ENCODE results near the gene PHF23.
A peak's percentile ranks its signal among the peaks of the same experiment; 100 is the strongest.

Gene PHF23

GRCh38 chr17:7262935-7263800, 23.9 kb upstream of the PHF23 start:
- Histone ChIP-seq H3K36me3 (ENCODE audit: insufficient read depth, low read length) (peaks cover 17% of the 10 kb centered on the region), H3K27me3 (ENCODE audit: insufficient read depth, low read length) (peaks cover 45% of the 10 kb centered on the region), H3K4me3 (ENCODE audit: low read length) (no peak overlapping the region), H3K4me1 (ENCODE audit: insufficient read depth, low read length) (peaks cover 3% of the 10 kb centered on the region), H3K9me3 (ENCODE audit: low read length) (peaks cover 6% of the 10 kb centered on the region), H2AFZ (ENCODE audit: low read depth, low read length) (no peak overlapping the region)

- Histone ChIP-seq H3K27me3 (ENCODE audit: insufficient read depth, low read length) (peaks cover 45% of the 10 kb centered on the region), H3K4me3 (ENCODE audit: low read length) (no peak within 1 kb of the TSS), H3K9me3 (ENCODE audit: low read length) (peaks cover 6% of the 10 kb centered on the region), H2AFZ (ENCODE audit: low read depth, low read length) (no peak within 1 kb of the TSS), H3K36me3 (ENCODE audit: insufficient read depth, low read length) (peaks cover 21% of the 10 kb centered on the region), H3K4me1 (ENCODE audit: insufficient read depth, low read length) (peaks cover 3% of the 10 kb centered on the region)
These were observed 23.1 kb upstream of the PHF23 start, which contains the start of gene CLDN7 for GRCh38 chr17:7262192-7262934. CLDN7 (minus strand) TSS chr17:7262478; CDS start chr17:7262043, 435 bp downstream.

GRCh38 chr17:7261379-7262191, 22.3 kb upstream of the PHF23 start:
- Histone ChIP-seq H3K36me3 (ENCODE audit: insufficient read depth, low read length) (peaks cover 25% of the 10 kb centered on the region), H3K9me3 (ENCODE audit: low read length) (peaks cover 6% of the 10 kb centered on the region), H3K4me1 (ENCODE audit: insufficient read depth, low read length) (peaks cover 3% of the 10 kb centered on the region), H2AFZ (ENCODE audit: low read depth, low read length) (no peak overlapping the region), H3K4me3 (ENCODE audit: low read length) (no peak overlapping the region), H3K27me3 (ENCODE audit: insufficient read depth, low read length) (peaks cover 45% of the 10 kb centered on the region)

- Histone ChIP-seq H3K4me3 (ENCODE audit: low read length) (no peak overlapping the region), H2AFZ (ENCODE audit: low read depth, low read length) (no peak overlapping the region), H3K36me3 (ENCODE audit: insufficient read depth, low read length) (peaks cover 33% of the 10 kb centered on the region), H3K4me1 (ENCODE audit: insufficient read depth, low read length) (peaks cover 3% of the 10 kb centered on the region), H3K9me3 (ENCODE audit: low read length) (peaks cover 6% of the 10 kb centered on the region), H3K27me3 (ENCODE audit: insufficient read depth, low read length) (peaks cover 43% of the 10 kb centered on the region)
These were observed 21.6 kb upstream of the PHF23 start for GRCh38 chr17:7260651-7261378.

GRCh38 chr17:7260151-7260550, 20.9 kb upstream of the PHF23 start:
- Histone ChIP-seq H2AFZ (ENCODE audit: low read depth, low read length) (no peak overlapping the region), H3K9me3 (ENCODE audit: low read length) (peaks cover 6% of the 10 kb centered on the region), H3K4me3 (ENCODE audit: low read length) (no peak overlapping the region), H3K36me3 (ENCODE audit: insufficient read depth, low read length) (peaks cover 36% of the 10 kb centered on the region), H3K27me3 (ENCODE audit: insufficient read depth, low read length) (peaks cover 43% of the 10 kb centered on the region), H3K4me1 (ENCODE audit: insufficient read depth, low read length) (peaks cover 3% of the 10 kb centered on the region)

- Histone ChIP-seq H3K36me3 (ENCODE audit: insufficient read depth, low read length) (peaks cover 42% of the 10 kb centered on the region), H3K27me3 (ENCODE audit: insufficient read depth, low read length) (peaks cover 43% of the 10 kb centered on the region), H3K4me3 (ENCODE audit: low read length) (no peak overlapping the region)
These were observed 20.3 kb upstream of the PHF23 start for GRCh38 chr17:7259555-7259889.

GRCh38 chr17:7258731-7259554, 19.7 kb upstream of the PHF23 start:
- Histone ChIP-seq H3K36me3 (ENCODE audit: insufficient read depth, low read length) (peaks cover 48% of the 10 kb centered on the region), H3K27me3 (ENCODE audit: insufficient read depth, low read length) (peaks cover 38% of the 10 kb centered on the region), H3K4me3 (ENCODE audit: low read length) (no peak overlapping the region)

More at GRCh38 chr17:7259555-7259889, 20.3 kb upstream of the PHF23 start:
- Histone ChIP-seq H2AFZ (ENCODE audit: low read depth, low read length) (no peak overlapping the region), H3K9me3 (ENCODE audit: low read length) (peaks cover 6% of the 10 kb centered on the region), H3K4me1 (ENCODE audit: insufficient read depth, low read length) (peaks cover 3% of the 10 kb centered on the region)

GRCh38 chr17:7256766-7257456, 17.7 kb upstream of the PHF23 start:
- Histone ChIP-seq H3K36me3 (ENCODE audit: insufficient read depth, low read length) (peaks cover 54% of the 10 kb centered on the region), H3K27me3 (ENCODE audit: insufficient read depth, low read length) (peaks cover 17% of the 10 kb centered on the region), H3K4me1 (ENCODE audit: insufficient read depth, low read length) (peaks cover 8% of the 10 kb centered on the region), H3K4me3 (ENCODE audit: low read length) (no peak overlapping the region), H3K9me3 (ENCODE audit: low read length) (peaks cover 6% of the 10 kb centered on the region), H2AFZ (ENCODE audit: low read depth, low read length) (no peak overlapping the region)

More at GRCh38 chr17:7258731-7259554, 19.7 kb upstream of the PHF23 start:
- H3K9me3 ChIP-seq (ENCODE audit: low read length), result peaks cover 6% of the 10 kb centered on the region
- H2AFZ ChIP-seq (ENCODE audit: low read depth, low read length), result no peak overlapping the region
- peaks cover 3% of the 10 kb centered on the region for H3K4me1 ChIP-seq (ENCODE audit: insufficient read depth, low read length)

- H3K36me3 ChIP-seq (ENCODE audit: insufficient read depth, low read length), result peaks cover 50% of the 10 kb centered on the region
- no peaks in the 10 kb centered on the region for H3K9me3 ChIP-seq (ENCODE audit: low read length)
- H2AFZ ChIP-seq (ENCODE audit: low read depth, low read length), result no peak overlapping the region
- no peak overlapping the region for H3K4me3 ChIP-seq (ENCODE audit: low read length)
- peaks cover 19% of the 10 kb centered on the region for H3K4me1 ChIP-seq (ENCODE audit: insufficient read depth, low read length)
- no peaks in the 10 kb centered on the region for H3K27me3 ChIP-seq (ENCODE audit: insufficient read depth, low read length)
These were observed 15.3 kb upstream of the PHF23 start for GRCh38 chr17:7254511-7254910.

GRCh38 chr17:7253082-7253481, 13.8 kb upstream of the PHF23 start:
- H2AFZ ChIP-seq (ENCODE audit: low read depth, low read length), result no peak overlapping the region
- no peaks in the 10 kb centered on the region for H3K27me3 ChIP-seq (ENCODE audit: insufficient read depth, low read length)
- peaks cover 36% of the 10 kb centered on the region for H3K36me3 ChIP-seq (ENCODE audit: insufficient read depth, low read length)
- H3K4me3 ChIP-seq (ENCODE audit: low read length), result peak overlapping the region; percentile 92
- no peaks in the 10 kb centered on the region for H3K9me3 ChIP-seq (ENCODE audit: low read length)
- peaks cover 26% of the 10 kb centered on the region for H3K4me1 ChIP-seq (ENCODE audit: insufficient read depth, low read length)
